Measurements from ENCODE around the gene CBLN3. TPM values are rescaled to one million over a fixed set of nuclear protein-coding genes. Genes with fewer than 3 reads are reported as not detected.
"Not testable (repeated sequence)": the region's sequence is repeated elsewhere in the genome, so short reads cannot be mapped to it uniquely, and the experiment has no call there.

The CBLN3 gene
- total RNA-seq, 2 donors from 2014 or later: 2.4 to 11.1 TPM

DNA sequence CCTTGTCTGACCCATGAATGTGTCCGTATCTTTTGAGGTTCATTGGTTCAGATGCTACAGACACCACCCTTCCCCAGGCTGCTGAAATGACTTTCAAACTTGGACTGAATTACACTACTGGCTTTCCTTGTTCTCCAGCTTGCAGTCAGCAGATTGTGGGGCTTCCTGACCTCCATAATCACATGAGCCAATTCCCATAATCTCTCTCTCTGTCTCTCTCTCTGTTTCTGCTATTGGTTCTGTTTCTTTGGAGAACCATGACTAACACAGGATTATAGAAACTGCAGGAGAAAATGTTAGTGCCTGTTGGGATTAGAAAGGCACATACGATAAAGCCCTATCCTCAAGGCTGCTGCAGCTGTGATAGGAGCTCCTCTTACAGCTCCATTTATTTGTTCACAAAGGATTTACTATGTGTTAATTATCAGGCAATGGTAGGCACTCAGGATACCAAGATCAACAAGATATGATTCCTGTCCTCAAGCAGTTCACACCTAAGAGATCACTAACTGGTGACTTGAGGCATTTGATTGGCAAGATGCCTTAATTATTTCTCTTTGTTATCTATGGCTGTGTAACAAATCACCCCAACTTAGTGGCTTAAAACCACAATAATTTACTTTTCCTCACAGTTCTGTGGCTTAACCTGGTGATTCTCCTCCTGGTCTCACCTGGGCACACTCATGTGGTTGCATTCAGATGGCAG is 40.8 kb downstream of the CBLN3 start:
- 79% methylated on average over 2 of the region's 2 CpGs for WGBS
- intact Hi-C loops (cut with DNase I): no loop called here
- Histone ChIP-seq H3K36me3 (no peaks in the 10 kb centered on the region), H3K27me3 (replicated peaks; ENCODE audit: insufficient read depth) (no peaks in the 10 kb centered on the region), H3K27ac (no peak overlapping the region), H3K4me1 (replicated peaks) (no peaks in the 10 kb centered on the region), H3K9me3 (no peaks in the 10 kb centered on the region), H3K4me3 (no peak overlapping the region)
- TF ChIP-seq POLR2A (IDR thresholded peaks at IDR 0.05) (no peak), POLR2AphosphoS5 (IDR thresholded peaks at IDR 0.05) (no peak)
- TF ChIP-seq, protein P1, sequence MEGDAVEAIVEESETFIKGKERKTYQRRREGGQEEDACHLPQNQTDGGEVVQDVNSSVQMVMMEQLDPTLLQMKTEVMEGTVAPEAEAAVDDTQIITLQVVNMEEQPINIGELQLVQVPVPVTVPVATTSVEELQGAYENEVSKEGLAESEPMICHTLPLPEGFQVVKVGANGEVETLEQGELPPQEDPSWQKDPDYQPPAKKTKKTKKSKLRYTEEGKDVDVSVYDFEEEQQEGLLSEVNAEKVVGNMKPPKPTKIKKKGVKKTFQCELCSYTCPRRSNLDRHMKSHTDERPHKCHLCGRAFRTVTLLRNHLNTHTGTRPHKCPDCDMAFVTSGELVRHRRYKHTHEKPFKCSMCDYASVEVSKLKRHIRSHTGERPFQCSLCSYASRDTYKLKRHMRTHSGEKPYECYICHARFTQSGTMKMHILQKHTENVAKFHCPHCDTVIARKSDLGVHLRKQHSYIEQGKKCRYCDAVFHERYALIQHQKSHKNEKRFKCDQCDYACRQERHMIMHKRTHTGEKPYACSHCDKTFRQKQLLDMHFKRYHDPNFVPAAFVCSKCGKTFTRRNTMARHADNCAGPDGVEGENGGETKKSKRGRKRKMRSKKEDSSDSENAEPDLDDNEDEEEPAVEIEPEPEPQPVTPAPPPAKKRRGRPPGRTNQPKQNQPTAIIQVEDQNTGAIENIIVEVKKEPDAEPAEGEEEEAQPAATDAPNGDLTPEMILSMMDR (IDR thresholded peaks at IDR 0.05): no peak
- no peak for DNase-seq (ENCODE audit: low spot score)

DNA sequence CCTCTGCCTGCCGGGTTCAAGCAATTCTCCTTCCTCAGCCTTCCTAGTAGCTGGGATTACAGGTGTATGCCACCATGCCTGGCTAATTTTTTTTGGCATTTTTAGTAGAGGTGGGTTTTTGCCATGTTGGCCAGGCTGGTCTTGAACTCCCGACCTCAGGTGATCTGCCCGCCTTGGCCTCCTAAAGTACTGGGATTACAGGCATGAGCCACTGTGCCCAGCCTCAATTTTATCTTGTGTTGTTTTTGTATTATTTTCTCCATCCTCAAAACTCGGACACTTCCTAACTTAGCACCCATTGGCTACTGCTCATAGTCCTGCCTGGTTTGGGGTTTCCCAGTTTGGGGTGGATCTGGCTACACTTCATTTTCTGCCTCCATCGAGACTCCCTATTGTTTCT is 41.9 kb downstream of the CBLN3 start:
- DNase-seq (ENCODE audit: low spot score); H3K36me3 ChIP-seq; H3K27me3 ChIP-seq (replicated peaks; ENCODE audit: insufficient read depth); H3K4me1 ChIP-seq (replicated peaks); H3K27ac ChIP-seq; intact Hi-C loops (cut with DNase I); H3K9me3 ChIP-seq; H3K4me3 ChIP-seq: not testable (repeated sequence)
- 88% methylated on average over 5 of the region's 5 CpGs for WGBS

DNA sequence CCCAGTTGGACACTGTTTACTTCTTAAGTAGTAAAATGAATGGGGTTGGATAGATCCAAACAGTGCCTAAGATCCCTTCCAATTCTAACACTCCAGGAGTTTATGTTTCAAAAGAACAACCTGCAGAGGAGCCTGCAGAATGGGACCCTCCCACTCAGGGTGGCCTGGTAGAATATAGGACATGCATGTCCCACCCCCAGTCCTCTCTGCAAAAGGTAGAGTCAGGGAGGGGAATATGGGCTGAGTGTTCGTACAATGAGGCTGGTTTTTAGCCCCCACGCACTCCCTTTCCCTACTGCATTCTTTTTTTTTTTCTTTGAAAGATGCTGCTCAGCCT is 42.5 kb downstream of the CBLN3 start:
- Histone ChIP-seq H3K27ac (no peak overlapping the region), H3K9me3 (no peaks in the 10 kb centered on the region), H3K4me1 (replicated peaks) (no peaks in the 10 kb centered on the region), H3K36me3 (no peaks in the 10 kb centered on the region), H3K4me3 (no peak overlapping the region), H3K27me3 (replicated peaks; ENCODE audit: insufficient read depth) (no peaks in the 10 kb centered on the region)
- DNase-seq (ENCODE audit: low spot score): no peak
- intact Hi-C loops (cut with DNase I): no loop called here
- 72% methylated on average over 2 of the region's 2 CpGs for WGBS
- TF ChIP-seq, protein P1 (IDR thresholded peaks at IDR 0.05): no peak

- 59% methylated on average over 4 of the region's 4 CpGs for WGBS
- Histone ChIP-seq H3K4me3 (no peak overlapping the region), H3K9me3 (no peaks in the 10 kb centered on the region), H3K36me3 (no peaks in the 10 kb centered on the region), H3K27me3 (replicated peaks; ENCODE audit: insufficient read depth) (no peaks in the 10 kb centered on the region), H3K4me1 (replicated peaks) (no peaks in the 10 kb centered on the region), H3K27ac (no peak overlapping the region)
- intact Hi-C loops (cut with DNase I): no loop called here
- TF ChIP-seq, protein P1 (IDR thresholded peaks at IDR 0.05): no peak
- DNase-seq (ENCODE audit: low spot score): no peak
Measured at GRCh38 chr14:24385524-24385923, 43.9 kb downstream of the CBLN3 start.

- Histone ChIP-seq H3K27ac (no peak overlapping the region), H3K4me3 (no peak overlapping the region), H3K9me3 (no peaks in the 10 kb centered on the region), H3K4me1 (replicated peaks) (no peaks in the 10 kb centered on the region), H3K27me3 (replicated peaks; ENCODE audit: insufficient read depth) (no peaks in the 10 kb centered on the region), H3K36me3 (no peaks in the 10 kb centered on the region)
- TF ChIP-seq POLR2AphosphoS5 (IDR thresholded peaks at IDR 0.05) (no peak), POLR2A (IDR thresholded peaks at IDR 0.05) (no peak)
- TF ChIP-seq, protein P1 (IDR thresholded peaks at IDR 0.05): no peak
- intact Hi-C loops (cut with DNase I): no loop called here
- 88% methylated on average over 4 of the region's 4 CpGs for WGBS
- no peak for DNase-seq (ENCODE audit: low spot score)
Measured at GRCh38 chr14:24384169-24384568, 45.3 kb downstream of the CBLN3 start.
